H1 (cell line): ENCODE data around the gene ZBTB40. TPM values are rescaled to one million over a fixed set of nuclear protein-coding genes. Genes with fewer than 3 reads are reported as not detected.

Experiments used
- CTCF ChIA-PET: fragments of 300-600 bp; sonication (Branson Sonifier 250); formaldehyde crosslinking; loops from one replicate; lab custom pipeline; 2021; ENCODE audit not compliant: partially characterized antibody; lab: Charles Lee
- POLR2A ChIA-PET: fragments of 300-600 bp; sonication (Branson Sonifier 250); formaldehyde crosslinking; loops from one replicate; lab custom pipeline; 2021; ENCODE audit warnings: inconsistent platforms; ENCODE audit not compliant: partially characterized antibody; lab: Charles Lee
- DNase-seq, 2 experiments: peaks; one replicate each; pipeline versions ENCODE4 v3.0.0 to v3.0.0-alpha.2; 2010 to 2022; ENCODE audit warnings: low spot score in 2 of 2, low read depth in 1 of 2, mixed read lengths in 1 of 2
- FAIRE-seq: peaks from 2 replicates; lab custom pipeline; 2011; peaks lifted over from hg19 to GRCh38; lab: Jason Lieb, UNC
- H2AFZ ChIP-seq: 2 replicates; pipeline ENCODE4 v1.8.1; 2012; ENCODE audit warnings: low read length, inconsistent platforms
- H2AK5ac ChIP-seq: 2 replicates; pipeline ENCODE4 v1.6.1; 2013; ENCODE audit warnings: low read depth, low read length
- H2BK120ac ChIP-seq: replicated peaks from 2 replicates; pipeline ENCODE3; 2013; ENCODE audit warnings: low read depth, low read length, inconsistent platforms
- H2BK12ac ChIP-seq: 2 replicates; pipeline ENCODE4 v1.6.1; 2013; ENCODE audit warnings: low read depth, low read length
- H2BK15ac ChIP-seq: 2 replicates; pipeline ENCODE4 v1.6.1; 2013; ENCODE audit warnings: low read length
- H2BK20ac ChIP-seq: 2 replicates; pipeline ENCODE4 v1.6.1; 2013; ENCODE audit warnings: low read length
- H2BK5ac ChIP-seq: 2 replicates; pipeline ENCODE4 v1.6.1; 2013; ENCODE audit warnings: low read depth, low read length
- H3K14ac ChIP-seq: 2 replicates; pipeline ENCODE4 v1.6.1; 2013; ENCODE audit warnings: inconsistent platforms; ENCODE audit not compliant: insufficient read length
- H3K18ac ChIP-seq: 2 replicates; pipeline ENCODE4 v1.6.1; 2013; ENCODE audit warnings: low read length; ENCODE audit errors: extremely low read depth
- H3K23ac ChIP-seq: 2 replicates; pipeline ENCODE4 v1.6.1; 2013; ENCODE audit warnings: inconsistent platforms; ENCODE audit not compliant: insufficient read length
- H3K23me2 ChIP-seq: 2 replicates; pipeline ENCODE4 v1.6.1; 2013; ENCODE audit warnings: low read depth, low read length
- H3K27ac ChIP-seq: 2 replicates; pipeline ENCODE4 v1.6.1; 2011; ENCODE audit warnings: low read depth, low read length, inconsistent platforms
- H3K27me3 ChIP-seq, 4 experiments: replicated peaks in 1 of 4; 1 replicate in 1 of 4; 2 replicates in 3 of 4; pipeline versions ENCODE4 v1.6.1 to v1.8.1; 2011 to 2013; ENCODE audit warnings: low read length in 3 of 4, mild to moderate bottlenecking in 3 of 4, inconsistent platforms in 2 of 4, mixed read lengths in 2 of 4, moderate library complexity in 1 of 4; ENCODE audit not compliant: control insufficient read depth in 3 of 4, insufficient read depth in 3 of 4; ENCODE audit errors: extremely low read depth in 1 of 4
- H3K36me3 ChIP-seq, 4 experiments: 2 replicates each; pipeline versions ENCODE4 v1.6.1 to v1.8.1; 2011 to 2013; ENCODE audit warnings: mild to moderate bottlenecking in 4 of 4, low read length in 3 of 4, moderate library complexity in 2 of 4, control low read depth in 1 of 4, inconsistent platforms in 1 of 4; ENCODE audit not compliant: insufficient read depth in 4 of 4, control insufficient read depth in 2 of 4
- H3K4ac ChIP-seq: replicated peaks from 2 replicates; pipeline ENCODE3; 2013; ENCODE audit warnings: low read length, low read depth, mixed read lengths, inconsistent platforms; ENCODE audit not compliant: insufficient read length
- H3K4me1 ChIP-seq, 4 experiments: replicated peaks in 1 of 4; 1 replicate in 1 of 4; 2 replicates in 3 of 4; pipeline versions ENCODE4 v1.6.1 to v1.8.1; 2011 to 2013; ENCODE audit warnings: low read length in 3 of 4, inconsistent platforms in 2 of 4, mixed read lengths in 1 of 4; ENCODE audit not compliant: insufficient read depth in 4 of 4, control insufficient read depth in 3 of 4
- H3K4me2 ChIP-seq, 2 experiments: 2 replicates each; pipeline versions ENCODE4 v1.6.1 to v1.8.1; 2011 to 2013; ENCODE audit warnings: low read depth in 2 of 2, low read length in 2 of 2, control low read depth in 1 of 2, inconsistent platforms in 1 of 2, mild to moderate bottlenecking in 1 of 2; ENCODE audit not compliant: insufficient read depth in 1 of 2
- H3K4me3 ChIP-seq, 4 experiments: fragments of 200-600, 300-600 bp in 1 of 4; sonication (generic), shearing (Covaris generic), sonication (Bioruptor Twin) in 1 of 4; 2 replicates each; pipeline versions ENCODE4 v1.5.1 to v1.8.1; 2011 to 2016; ENCODE audit warnings: low read length in 4 of 4, low read depth in 3 of 4, control low read depth in 2 of 4, inconsistent platforms in 2 of 4, mild to moderate bottlenecking in 2 of 4, mixed read lengths in 1 of 4, moderate library complexity in 1 of 4; ENCODE audit not compliant: insufficient read depth in 2 of 4; ENCODE audit errors: extremely low read depth in 1 of 4
- H3K56ac ChIP-seq: replicated peaks from 2 replicates; pipeline ENCODE3; 2013; ENCODE audit warnings: low read depth, mild to moderate bottlenecking, mixed read lengths, low read length, inconsistent platforms; ENCODE audit not compliant: insufficient read length
- H3K79me1 ChIP-seq: 2 replicates; pipeline ENCODE4 v1.6.1; 2013; ENCODE audit warnings: low read depth, low read length, control low read depth
- H3K79me2 ChIP-seq, 2 experiments: 2 replicates each; pipeline versions ENCODE4 v1.6.1 to v1.8.1; 2012 to 2013; ENCODE audit warnings: low read length in 2 of 2, mild to moderate bottlenecking in 2 of 2, inconsistent platforms in 1 of 2; ENCODE audit not compliant: insufficient read depth in 2 of 2, control insufficient read depth in 1 of 2
- H3K9ac ChIP-seq, 4 experiments: replicated peaks in 1 of 4; 1 replicate in 1 of 4; 2 replicates in 3 of 4; pipeline versions ENCODE4 v1.6.1 to v1.8.1; 2011 to 2013; ENCODE audit warnings: low read depth in 3 of 4, low read length in 3 of 4, control low read depth in 2 of 4, mild to moderate bottlenecking in 2 of 4, moderate library complexity in 2 of 4, inconsistent platforms in 1 of 4; ENCODE audit errors: extremely low read depth in 1 of 4
- H3K9me3 ChIP-seq, 2 experiments: 2 replicates each; pipeline versions ENCODE4 v1.6.1 to v1.8.1; 2012 to 2013; ENCODE audit warnings: mild to moderate bottlenecking in 2 of 2, moderate library complexity in 2 of 2, control low read depth in 1 of 2, inconsistent platforms in 1 of 2, low read depth in 1 of 2, low read length in 1 of 2, mixed read lengths in 1 of 2; ENCODE audit not compliant: insufficient read depth in 2 of 2
- H4K20me1 ChIP-seq, 2 experiments: replicated peaks in 1 of 2; 2 replicates each; pipeline versions ENCODE3 to v1.8.1; 2011 to 2013; ENCODE audit warnings: inconsistent platforms in 2 of 2, low read length in 2 of 2, mild to moderate bottlenecking in 1 of 2; ENCODE audit not compliant: insufficient read depth in 2 of 2, control insufficient read depth in 1 of 2
- H4K5ac ChIP-seq: 2 replicates; pipeline ENCODE4 v1.6.1; 2013; ENCODE audit warnings: low read length, low read depth, mixed read lengths, inconsistent platforms; ENCODE audit not compliant: insufficient read length
- H4K8ac ChIP-seq: 2 replicates; pipeline ENCODE4 v1.8.0; 2013; ENCODE audit warnings: mild to moderate bottlenecking, moderate library complexity, low read length, inconsistent platforms; ENCODE audit not compliant: insufficient read depth; ENCODE audit errors: extremely low read depth
- H4K91ac ChIP-seq: replicated peaks from 2 replicates; pipeline ENCODE3; 2013; ENCODE audit warnings: low read length, mixed read lengths, inconsistent platforms; ENCODE audit not compliant: insufficient read length
- PHF8 ChIP-seq: fragments of 200-600 bp; sonication (generic); conservative IDR thresholded peaks from 2 replicates; pipeline ENCODE4 v1.7.1; 2012; ENCODE audit warnings: low read depth, mild to moderate bottlenecking, inconsistent platforms, low read length, moderate library complexity
- RBBP5 ChIP-seq: IDR thresholded peaks from 2 replicates; pipeline ENCODE4 v1.7.1; 2012; ENCODE audit warnings: low read depth, mild to moderate bottlenecking, inconsistent platforms, low read length, moderate library complexity, borderline replicate concordance
- WGBS, 2 experiments: shearing (Covaris generic) in 1 of 2; methylation state at CpG; one replicate each; pipeline versions ENCODE4 v1.1.6 to v1.1.7; 2013 to 2015; ENCODE audit warnings: low lambda C conversion rate in 2 of 2, mixed read lengths in 2 of 2, inconsistent platforms in 1 of 2, low coverage in 1 of 2, missing lambda C conversion rate in 1 of 2; ENCODE audit not compliant: insufficient replicate concordance in 2 of 2, insufficient coverage in 1 of 2, insufficient read length in 1 of 2; ENCODE audit errors: extremely low coverage in 1 of 2, missing lambda C conversion rate in 1 of 2; 5-methylcytosine and 5-hydroxymethylcytosine counted together
- polyA plus RNA-seq, 7 experiments: library from polyadenylated mRNA; depleted of rRNA in 3 of 7; stranded (reverse) in 5 of 7; unstranded in 2 of 7; fragments of >200 nt in 5 of 7; fragments of 200-250 nt in 2 of 7; gene quantifications; 1 replicate in 5 of 7; 2 replicates in 1 of 7; 4 replicates in 1 of 7; pipeline versions ENCODE4 v1.2.1 to v1.2.3, GENCODE V29; 2011 to 2013; ENCODE audit warnings: missing spikeins in 2 of 7, mixed read lengths in 2 of 7
- total RNA-seq: library from RNA; stranded (reverse); fragmentation: NEBNext Ultra II Directional; extraction: Animal tissue kit (Norgen Biotek cat#: 25700); gene quantifications from 2 replicates; pipeline ENCODE4 v1.2.1, GENCODE V29; 2021

The ZBTB40 gene
- total and polyA plus RNA-seq, 2 of the 8 experiments (the other 6 are each of a cell fraction or from before 2014, with no cell fraction given) = 3.1 to 19.3 TPM

- 85% methylated on average over 17 of the region's 17 CpGs; no CpG with 5 or more reads in 1 of the 2 experiments for WGBS, 2 experiments
- Histone ChIP-seq H3K23me2 (peaks cover 4% of the 10 kb centered on the region; the same call in 1 of the 2 replicates), H3K27me3 (peaks cover 0 to 4% (median 2%) of the 10 kb centered on the region in 4 experiments; a peak in 3 of 7 replicates), H2BK5ac (no peak overlapping the region), H4K91ac (no peak overlapping the region), H4K20me1 (no peaks in the 10 kb centered on the region), H3K4me2 (no peak overlapping the region), H3K14ac (no peak overlapping the region), H4K8ac (no peak overlapping the region), H3K4ac (no peak overlapping the region), H3K56ac (no peak overlapping the region), H3K79me2 (no peaks in the 10 kb centered on the region), H3K9ac (no peak overlapping the region), H2AK5ac (no peak overlapping the region), H3K36me3 (no peaks in the 10 kb centered on the region), H2BK15ac (no peak overlapping the region), H2BK120ac (no peak overlapping the region), H3K23ac (no peak overlapping the region), H2BK12ac (no peak overlapping the region), H3K79me1 (no peaks in the 10 kb centered on the region), H3K27ac (no peak overlapping the region), H3K4me1 (peaks cover 0 to 31% (median 15%) of the 10 kb centered on the region in 4 experiments; a peak in 6 of 7 replicates), H2AFZ (no peak overlapping the region), H3K18ac (no peak overlapping the region), H2BK20ac (no peak overlapping the region), H3K9me3 (no peaks in the 10 kb centered on the region), H4K5ac (no peak overlapping the region), H3K4me3 (no peak overlapping the region)
- DNase-seq (no peak), FAIRE-seq (no peak)
- ChIA-PET POLR2A (interaction anchor here (1.1 kb wide), 1 partner anchor 16 kb away, joined by 4 read pairs; no protein-coding TSS in a partner anchor), CTCF (interaction anchor here (0.8 to 6.5 kb wide), 3 partner anchors 10 to 90 kb away, joined by 3 to 39 read pairs (median 3); partner anchors contain the start of gene C1QC)
- TF ChIP-seq PHF8 = no peak
- TF ChIP-seq RBBP5 = no peak
These were observed 99.9 kb downstream of the ZBTB40 start for GRCh38 chr1:22551591-22551990.
